Natural killer cell (primary cell): ENCODE data around the gene COL24A1. TPM values are rescaled to one million over a fixed set of nuclear protein-coding genes. Genes with fewer than 3 reads are reported as not detected.

Source experiments
- ATAC-seq, 3 donors: fragments of 150-1000 bp in 2 of 3; fragments of 200-7000 bp in 1 of 3; cut with Tn5 transposase; 1 replicate in 1 of 3; 2 replicates in 2 of 3; pipeline ENCODE4 v1.10.0; 2021; ENCODE audit warnings: mild to moderate bottlenecking in 2 of 3, moderate library complexity in 2 of 3
- DNase-seq, 2 donors: peaks; one replicate each; pipeline versions ENCODE4 v3.0.0 to v3.0.0-alpha.2; 2013 to 2021; ENCODE audit warnings: mixed read lengths in 1 of 2
- H3K27ac ChIP-seq: one replicate; pipeline ENCODE4 v1.5.1; 2013; ENCODE audit warnings: mild to moderate bottlenecking, low read length
- H3K27me3 ChIP-seq: one replicate; pipeline ENCODE4 v1.6.1; 2013; ENCODE audit warnings: low read length; ENCODE audit not compliant: control insufficient read depth, insufficient read depth
- H3K36me3 ChIP-seq: one replicate; pipeline ENCODE4 v1.6.1; 2013; ENCODE audit warnings: low read length; ENCODE audit not compliant: control insufficient read depth, insufficient read depth
- H3K4me1 ChIP-seq: one replicate; pipeline ENCODE4 v1.6.1; 2013; ENCODE audit warnings: low read length; ENCODE audit not compliant: control insufficient read depth, insufficient read depth
- H3K4me3 ChIP-seq: one replicate; pipeline ENCODE4 v1.5.1; 2013; ENCODE audit warnings: low read length
- H3K9me3 ChIP-seq: one replicate; pipeline ENCODE4 v1.6.1; 2013; ENCODE audit warnings: low read length; ENCODE audit not compliant: control insufficient read depth, insufficient read depth
- H3K27ac Mint-ChIP-seq, 2 donors: one replicate each; pipeline ENCODE4 v1.8.0; 2022; ENCODE audit warnings: mild to moderate bottlenecking in 2 of 2, mixed read lengths in 2 of 2, moderate library complexity in 1 of 2
- H3K27me3 Mint-ChIP-seq, 2 donors: one replicate each; pipeline ENCODE4 v1.8.0; 2022; ENCODE audit warnings: low read depth in 2 of 2, mixed read lengths in 2 of 2
- H3K36me3 Mint-ChIP-seq: one replicate; pipeline ENCODE4 v1.8.0; 2022; ENCODE audit warnings: mixed read lengths
- H3K4me1 Mint-ChIP-seq, 2 donors: one replicate each; pipeline ENCODE4 v1.8.0; 2022; ENCODE audit warnings: mixed read lengths in 2 of 2
- H3K4me3 Mint-ChIP-seq: one replicate; pipeline ENCODE4 v1.8.0; 2022; ENCODE audit warnings: mild to moderate bottlenecking, moderate library complexity, mixed read lengths
- H3K9me3 Mint-ChIP-seq, 2 donors: one replicate each; pipeline ENCODE4 v1.8.0; 2022; ENCODE audit warnings: mixed read lengths in 2 of 2
- CTCF ChIP-seq: fragments of 200-600 bp; IDR thresholded peaks from one replicate; pipeline ENCODE4 v1.8.0; 2022; ENCODE audit warnings: antibody characterized with exemption
- WGBS: methylation state at CpG from one replicate; pipeline ENCODE4 v1.1.7; 2013; ENCODE audit warnings: missing lambda C conversion rate; ENCODE audit not compliant: insufficient coverage; 5-methylcytosine and 5-hydroxymethylcytosine counted together
- intact Hi-C: fragments of 100-400 bp; cut with micrococcal nuclease; formaldehyde crosslinking; loops from one replicate; pipeline ENCODE4 v1.14.2; 2022
- total RNA-seq, 4 donors: library from RNA; stranded (reverse); fragments of 120-200 nt in 1 of 4; gene quantifications; one replicate each; pipeline versions ENCODE4 v1.2.3 to v1.2.4, GENCODE V29; 2013 to 2022

Gene COL24A1
- total RNA-seq, 3 donors from 2014 or later (not counting 1 experiment from before 2014, with no cell fraction given) = 0.20 to 0.54 (median 0.54) TPM

- H3K27me3 ChIP-seq = no peaks in the 10 kb centered on the region
- Mint-ChIP-seq H3K27me3 (no peaks in the 10 kb centered on the region), H3K9me3 (peaks cover 9 to 14% of the 10 kb centered on the region in 2 donors), H3K36me3 (no peaks in the 10 kb centered on the region), H3K4me1 (no peaks in the 10 kb centered on the region), H3K27ac (no peak overlapping the region), H3K4me3 (no peak overlapping the region)
- H3K36me3 ChIP-seq = no peaks in the 10 kb centered on the region
- 33% methylated on average over 4 of the region's 4 CpGs for WGBS
- H3K4me3 ChIP-seq = no peak overlapping the region
- intact Hi-C loops = no loop called here
- no peak overlapping the region for H3K27ac ChIP-seq
- no peaks in the 10 kb centered on the region for H3K9me3 ChIP-seq
- H3K4me1 ChIP-seq = no peaks in the 10 kb centered on the region
- ATAC-seq (no peak), DNase-seq (no peak)
- no peak for TF ChIP-seq CTCF
These were observed 171.9 kb downstream of the COL24A1 start for GRCh38 chr1:85984636-85985035.

GRCh38 chr1:85983316-85983715 lies 173.3 kb downstream of the COL24A1 start:
- Histone ChIP-seq H3K36me3 (no peaks in the 10 kb centered on the region), H3K4me3 (no peak overlapping the region), H3K9me3 (no peaks in the 10 kb centered on the region), H3K4me1 (no peaks in the 10 kb centered on the region), H3K27me3 (no peaks in the 10 kb centered on the region), H3K27ac (no peak overlapping the region)
- Mint-ChIP-seq H3K36me3 (no peaks in the 10 kb centered on the region), H3K27ac (no peak overlapping the region), H3K4me3 (no peak overlapping the region), H3K4me1 (no peaks in the 10 kb centered on the region), H3K9me3 (peaks cover 10 to 22% of the 10 kb centered on the region in 2 donors), H3K27me3 (no peaks in the 10 kb centered on the region)
- DNase-seq = no peak
- TF ChIP-seq CTCF = no peak
- 60% methylated on average over 1 of the region's 1 CpG for WGBS
- ATAC-seq = no peak
- intact Hi-C loops = no loop called here

GRCh38 chr1:85976516-85977205 lies 179.9 kb downstream of the COL24A1 start:
- H3K4me1 ChIP-seq = no peaks in the 10 kb centered on the region
- intact Hi-C loops = no loop called here
- Mint-ChIP-seq H3K27me3 (no peaks in the 10 kb centered on the region), H3K27ac (no peak overlapping the region), H3K4me1 (no peaks in the 10 kb centered on the region), H3K36me3 (no peaks in the 10 kb centered on the region), H3K9me3 (peaks cover 23 to 29% of the 10 kb centered on the region in 2 donors), H3K4me3 (no peak overlapping the region)
- H3K9me3 ChIP-seq = no peaks in the 10 kb centered on the region
- ATAC-seq (no peak), DNase-seq (no peak)
- H3K36me3 ChIP-seq = no peaks in the 10 kb centered on the region
- no peak for TF ChIP-seq CTCF
- no peak overlapping the region for H3K4me3 ChIP-seq
- H3K27me3 ChIP-seq = no peaks in the 10 kb centered on the region
- no peak overlapping the region for H3K27ac ChIP-seq
- 92% methylated on average over 4 of the region's 4 CpGs for WGBS

GRCh38 chr1:85975912-85976371 lies 180.6 kb downstream of the COL24A1 start:
- H3K4me1 Mint-ChIP-seq = no peaks in the 10 kb centered on the region
- H3K27me3 Mint-ChIP-seq = no peaks in the 10 kb centered on the region
- no peaks in the 10 kb centered on the region for H3K36me3 Mint-ChIP-seq
- WGBS = 92% methylated on average over 5 of the region's 5 CpGs
- no peak overlapping the region for H3K4me3 ChIP-seq
- peaks cover 23 to 29% of the 10 kb centered on the region in 2 donors for H3K9me3 Mint-ChIP-seq
- intact Hi-C loops = no loop called here
- H3K27ac Mint-ChIP-seq = no peak overlapping the region
- H3K36me3 ChIP-seq = no peaks in the 10 kb centered on the region
- no peak overlapping the region for H3K27ac ChIP-seq
- H3K4me1 ChIP-seq = no peaks in the 10 kb centered on the region
- no peaks in the 10 kb centered on the region for H3K9me3 ChIP-seq
- H3K27me3 ChIP-seq = no peaks in the 10 kb centered on the region
- ATAC-seq = no peak
- DNase-seq = no peak
- TF ChIP-seq CTCF = no peak
- H3K4me3 Mint-ChIP-seq = no peak overlapping the region
